ENCODE data around the gene ATP5ME.

DNA sequence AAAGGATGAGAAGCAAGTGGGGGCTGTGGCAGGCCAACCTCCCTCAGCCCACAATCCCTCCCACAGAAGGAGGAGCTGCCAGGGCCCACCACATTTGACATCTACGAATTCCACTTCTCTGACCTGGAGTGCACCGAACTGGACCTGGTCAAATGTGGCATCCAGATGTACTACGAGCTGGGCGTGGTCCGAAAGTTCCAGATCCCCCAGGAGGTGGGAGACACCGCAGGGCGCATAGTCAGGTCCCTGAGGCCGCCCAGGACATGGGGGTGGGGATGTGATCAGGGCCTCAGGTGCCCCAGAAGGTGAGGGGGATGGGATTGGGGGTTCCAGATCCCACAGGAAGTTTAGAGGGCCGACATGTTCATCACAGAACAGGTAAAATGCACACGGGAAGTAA lies 13.7 kb downstream of the ATP5ME start:
- TF ChIP-seq POLR2A (IDR thresholded peaks at IDR 0.05; ENCODE audit: low read length) (no peak), GATA1 (IDR thresholded peaks at IDR 0.05; ENCODE audit: low read depth, low read length) (no peak)

Measured in erythroblast (primary cell).